ENCODE measurements around the gene MDN1. TPM values are rescaled to one million over a fixed set of nuclear protein-coding genes. Genes with fewer than 3 reads are reported as not detected.
A peak's percentile ranks its signal among the peaks of the same experiment; 100 is the strongest.

MDN1 gene
- total and polyA plus RNA-seq, 3 donors from 2014 or later = 39.1 to 89.0 (median 80.3) TPM

- no peak overlapping the region for H3K4me3 ChIP-seq
- no peak for TF ChIP-seq CTCF (IDR thresholded peaks at IDR 0.05)
- no peak for TF ChIP-seq POLR2A (IDR thresholded peaks at IDR 0.05)
- no peaks in the 10 kb centered on the region for H3K9me3 ChIP-seq
- intact Hi-C loops (cut with DNase I; ENCODE audit: low total_unique reads) = no loop called here
- no peak for DNase-seq
- H3K27me3 ChIP-seq = no peaks in the 10 kb centered on the region
- WGBS, 2 donors = 89 to 95% methylated on average over 3 of the region's 3 CpGs
- no peaks in the 10 kb centered on the region for H3K36me3 ChIP-seq (ENCODE audit: low read depth, missing control alignments)
- H3K27ac ChIP-seq = no peak overlapping the region
- peaks cover 8% of the 10 kb centered on the region for H3K4me1 ChIP-seq
These were observed 141.1 kb downstream of the MDN1 start for GRCh38 chr6:89678531-89678930.

DNA sequence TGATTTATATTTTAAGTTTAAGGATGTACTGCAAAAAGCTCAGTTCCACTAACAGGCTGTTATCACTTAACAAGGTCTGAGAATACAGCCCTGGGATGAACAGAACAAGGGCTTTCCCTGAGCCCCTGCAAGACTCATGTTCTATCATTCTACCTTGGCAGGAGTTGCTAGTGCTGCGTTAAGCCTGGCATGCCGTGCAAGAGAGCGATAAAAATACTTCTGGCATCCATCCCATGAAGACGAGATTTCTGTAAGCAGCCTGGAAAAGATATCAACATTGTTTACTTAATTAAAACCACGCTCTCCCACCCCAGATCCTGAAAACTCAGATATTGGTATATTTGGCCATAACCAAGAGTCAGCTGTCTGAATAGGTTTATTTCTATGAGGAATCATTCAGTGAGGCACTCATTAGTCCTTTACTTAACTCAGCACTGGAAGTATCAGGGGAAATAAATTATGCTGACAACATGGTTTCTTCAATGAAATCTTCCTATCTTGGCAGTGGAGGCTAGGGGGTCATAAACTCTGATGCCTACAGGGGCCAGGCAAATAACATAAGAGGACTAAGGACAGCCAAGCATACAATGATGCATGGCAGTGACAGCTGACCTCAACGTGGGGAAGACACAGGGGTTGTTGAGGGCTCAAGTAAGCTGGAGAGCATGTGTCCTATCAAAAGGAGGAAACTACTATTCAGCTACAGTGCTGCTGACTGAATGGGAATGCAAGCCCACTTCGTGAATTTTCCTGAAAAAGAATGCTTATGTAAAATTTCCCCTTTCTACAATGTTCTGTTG is 143.4 kb downstream of the MDN1 start:
- intact Hi-C loops (cut with DNase I; ENCODE audit: low total_unique reads) = no loop called here
- Histone ChIP-seq H3K36me3 (ENCODE audit: low read depth, missing control alignments) (no peaks in the 10 kb centered on the region), H3K4me3 (no peak overlapping the region), H3K9me3 (no peaks in the 10 kb centered on the region), H3K27me3 (no peaks in the 10 kb centered on the region), H3K27ac (no peak overlapping the region), H3K4me1 (peaks cover 8% of the 10 kb centered on the region)
- 41 to 42% methylated on average over 7 of the region's 7 CpGs for WGBS, 2 donors
- TF ChIP-seq CTCF (IDR thresholded peaks at IDR 0.05) (no peak), POLR2A (IDR thresholded peaks at IDR 0.05) (no peak)
- DNase-seq = peak; percentile 54

DNA sequence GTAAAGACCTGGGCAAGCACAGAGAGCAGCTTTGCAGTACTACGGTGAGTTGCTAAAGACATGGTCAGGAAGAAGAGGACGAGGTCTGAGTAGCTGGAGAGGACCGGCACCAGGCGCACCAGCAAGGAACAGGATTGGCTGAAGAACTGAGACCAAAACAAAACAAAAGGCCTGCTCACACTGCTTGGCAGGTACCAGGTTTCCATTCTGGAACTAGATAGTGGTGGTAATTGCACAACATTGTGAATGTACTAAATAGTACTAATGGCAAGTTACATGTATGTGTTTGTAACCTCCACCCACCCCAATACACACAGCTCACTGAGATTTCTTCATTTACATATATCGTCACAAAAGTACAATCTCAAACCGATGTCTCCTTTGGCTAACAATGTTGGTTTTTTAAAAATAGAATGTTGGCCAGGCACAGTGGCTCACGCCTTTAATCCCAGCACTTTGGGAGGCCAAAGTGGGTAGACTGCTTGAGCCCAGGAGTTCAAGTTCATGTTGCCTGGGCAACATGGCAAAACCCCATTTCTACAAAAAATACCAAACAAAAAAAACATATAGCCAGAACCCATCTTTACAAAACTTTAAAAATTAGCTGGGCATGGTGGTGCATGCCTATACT is 148.5 kb downstream of the MDN1 start:
- WGBS, 2 donors = 85 to 89% methylated on average over 7 of the region's 7 CpGs
- Histone ChIP-seq H3K4me3 (no peak overlapping the region), H3K27ac (no peak overlapping the region), H3K4me1 (peaks cover 15% of the 10 kb centered on the region), H3K9me3 (no peaks in the 10 kb centered on the region), H3K36me3 (ENCODE audit: low read depth, missing control alignments) (no peaks in the 10 kb centered on the region), H3K27me3 (no peaks in the 10 kb centered on the region)
- no peak for DNase-seq
- TF ChIP-seq POLR2A (IDR thresholded peaks at IDR 0.05) (no peak), CTCF (IDR thresholded peaks at IDR 0.05) (no peak)
- intact Hi-C loops (cut with DNase I; ENCODE audit: low total_unique reads) = no loop called here

DNA sequence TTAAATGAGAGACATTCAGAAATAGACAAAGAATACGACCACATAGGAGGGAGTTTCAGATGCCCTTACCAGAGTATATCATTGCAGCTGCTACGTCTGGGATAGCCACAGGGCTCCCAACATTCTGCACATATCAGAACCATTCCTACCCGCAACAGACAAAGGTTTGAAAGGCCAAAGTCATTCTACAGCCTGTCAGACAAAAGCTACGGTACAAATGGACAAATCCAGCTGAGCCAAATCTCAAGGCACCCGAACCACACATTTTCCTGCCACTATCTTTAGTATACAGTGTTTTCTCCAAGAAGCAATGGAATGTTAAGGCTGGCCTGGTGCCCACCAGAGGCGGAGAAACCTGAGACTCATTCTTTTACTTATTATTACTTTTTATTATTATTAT is 150.6 kb downstream of the MDN1 start:
- no peak for DNase-seq
- 28 to 45% methylated on average over 6 of the region's 6 CpGs for WGBS, 2 donors

More for the DNA sequence above, 150.6 kb downstream of the MDN1 start:
- Histone ChIP-seq H3K27ac (no peak overlapping the region), H3K9me3 (no peaks in the 10 kb centered on the region), H3K36me3 (ENCODE audit: low read depth, missing control alignments) (no peaks in the 10 kb centered on the region), H3K4me1 (peaks cover 12% of the 10 kb centered on the region), H3K27me3 (no peaks in the 10 kb centered on the region), H3K4me3 (no peak overlapping the region)
- intact Hi-C loops (cut with DNase I; ENCODE audit: low total_unique reads) = no loop called here
- TF ChIP-seq POLR2A (IDR thresholded peaks at IDR 0.05) (no peak), CTCF (IDR thresholded peaks at IDR 0.05) (no peak)
